ENCODE measurements around the gene NOVA1.

The NOVA1 gene

GRCh38 chr14:26525085-26525484 lies 72.7 kb downstream of the NOVA1 start:
- TF ChIP-seq CTCF (conservative IDR thresholded peaks at IDR 0.05; ENCODE audit: control insufficient read depth, insufficient read depth, low read depth, low read length) = no peak
- no peak overlapping the region for H3K4me3 ChIP-seq (ENCODE audit: control insufficient read depth, low read depth, low read length)
- DNase-seq (ENCODE audit: low read depth) = peak; percentile 52

- peak; percentile 88 for DNase-seq (ENCODE audit: low read depth)
- H3K4me3 ChIP-seq (ENCODE audit: control insufficient read depth, low read depth, low read length) = no peak overlapping the region
- no peak for TF ChIP-seq CTCF (conservative IDR thresholded peaks at IDR 0.05; ENCODE audit: control insufficient read depth, insufficient read depth, low read depth, low read length)
Observed at GRCh38 chr14:26522967-26523366, 74.9 kb downstream of the NOVA1 start.

DNA sequence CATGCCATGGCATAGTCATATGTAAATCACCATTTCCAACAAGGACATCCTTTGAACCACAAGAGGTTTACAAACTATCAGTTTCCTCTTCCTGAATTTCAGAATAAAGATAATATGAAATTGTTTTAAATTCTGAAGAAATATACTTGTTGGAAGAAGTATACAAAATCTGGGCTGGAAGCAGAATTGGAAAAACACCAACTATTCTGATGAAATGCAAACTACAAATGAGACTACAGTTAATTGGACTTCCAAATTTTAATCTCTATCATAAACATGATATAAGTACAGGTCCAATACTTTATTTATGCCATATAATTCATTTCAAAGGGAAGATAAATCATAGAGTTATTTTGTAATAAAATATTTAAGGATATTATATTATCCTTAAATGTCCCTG lies 80.1 kb downstream of the NOVA1 start:
- no peak overlapping the region for H3K4me3 ChIP-seq (ENCODE audit: control insufficient read depth, low read depth, low read length)
- TF ChIP-seq CTCF (conservative IDR thresholded peaks at IDR 0.05; ENCODE audit: control insufficient read depth, insufficient read depth, low read depth, low read length) = no peak
- no peak for DNase-seq (ENCODE audit: low read depth)

- no peak overlapping the region for H3K4me3 ChIP-seq (ENCODE audit: control insufficient read depth, low read depth, low read length)
Observed at GRCh38 chr14:26500028-26500427, 97.8 kb downstream of the NOVA1 start.

DNA sequence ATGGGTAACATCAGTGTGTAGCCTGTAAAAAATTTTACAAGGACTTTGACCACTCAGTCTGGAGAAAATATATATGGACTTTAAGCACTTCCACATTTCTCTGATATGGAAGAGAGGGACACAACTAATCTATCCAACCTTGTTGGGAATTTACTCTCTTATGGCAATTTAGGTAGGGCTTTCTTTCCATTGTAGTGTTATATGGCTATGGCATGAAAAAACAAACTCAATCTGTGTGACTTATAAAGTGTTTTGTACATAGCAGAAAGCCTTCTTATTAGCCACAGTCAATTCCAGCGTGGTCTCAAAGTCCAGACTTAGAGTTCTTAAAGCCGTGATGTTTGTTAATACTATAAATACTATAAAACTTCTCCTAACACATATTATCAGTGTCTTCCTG lies 98.3 kb downstream of the NOVA1 start:
- no peak for DNase-seq (ENCODE audit: low read depth)
- H3K4me3 ChIP-seq (ENCODE audit: control insufficient read depth, low read depth, low read length) = no peak overlapping the region
- no peak for TF ChIP-seq CTCF (conservative IDR thresholded peaks at IDR 0.05; ENCODE audit: control insufficient read depth, insufficient read depth, low read depth, low read length)

More at GRCh38 chr14:26500028-26500427, 97.8 kb downstream of the NOVA1 start:
- no peak for DNase-seq (ENCODE audit: low read depth)
- no peak for TF ChIP-seq CTCF (conservative IDR thresholded peaks at IDR 0.05; ENCODE audit: control insufficient read depth, insufficient read depth, low read depth, low read length)

DNA sequence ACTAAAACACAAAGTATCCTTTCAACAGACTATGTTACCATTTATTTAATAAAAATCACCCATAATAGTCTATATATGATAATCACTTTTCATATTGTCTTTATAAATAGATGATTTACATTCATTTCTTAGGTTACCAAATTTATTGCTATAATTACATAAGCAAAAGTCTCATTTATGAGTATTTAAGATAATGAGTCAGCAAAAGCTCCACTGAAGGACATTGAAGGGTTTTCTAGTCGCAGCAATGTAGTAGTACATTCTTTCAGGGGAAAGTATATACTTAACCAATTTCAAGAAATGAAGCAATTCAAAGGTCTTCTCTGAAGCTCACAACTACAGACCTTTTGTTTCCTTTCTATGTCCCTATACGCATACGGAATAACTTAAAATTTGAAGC lies 110.9 kb downstream of the NOVA1 start:
- no peak for DNase-seq (ENCODE audit: low read depth)
- H3K4me3 ChIP-seq (ENCODE audit: control insufficient read depth, low read depth, low read length) = no peak overlapping the region
- no peak for TF ChIP-seq CTCF (conservative IDR thresholded peaks at IDR 0.05; ENCODE audit: control insufficient read depth, insufficient read depth, low read depth, low read length)

- TF ChIP-seq CTCF (conservative IDR thresholded peaks at IDR 0.05; ENCODE audit: control insufficient read depth, insufficient read depth, low read depth, low read length) = no peak
Observed at GRCh38 chr14:26484562-26484961, 113.3 kb downstream of the NOVA1 start.

More at GRCh38 chr14:26484562-26484961, 113.3 kb downstream of the NOVA1 start:
- DNase-seq (ENCODE audit: low read depth) = no peak
- no peak overlapping the region for H3K4me3 ChIP-seq (ENCODE audit: control insufficient read depth, low read depth, low read length)
